ENCODE results near the gene CAPN12. TPM values are rescaled to one million over a fixed set of nuclear protein-coding genes. Genes with fewer than 3 reads are reported as not detected.
A peak's percentile ranks its signal among the peaks of the same experiment; 100 is the strongest.

Gene CAPN12
- total and polyA plus RNA-seq, 2 of the 8 experiments (the other 6 are each of a cell fraction or from before 2014, with no cell fraction given), result 8.8 to 20.0 TPM

DNA sequence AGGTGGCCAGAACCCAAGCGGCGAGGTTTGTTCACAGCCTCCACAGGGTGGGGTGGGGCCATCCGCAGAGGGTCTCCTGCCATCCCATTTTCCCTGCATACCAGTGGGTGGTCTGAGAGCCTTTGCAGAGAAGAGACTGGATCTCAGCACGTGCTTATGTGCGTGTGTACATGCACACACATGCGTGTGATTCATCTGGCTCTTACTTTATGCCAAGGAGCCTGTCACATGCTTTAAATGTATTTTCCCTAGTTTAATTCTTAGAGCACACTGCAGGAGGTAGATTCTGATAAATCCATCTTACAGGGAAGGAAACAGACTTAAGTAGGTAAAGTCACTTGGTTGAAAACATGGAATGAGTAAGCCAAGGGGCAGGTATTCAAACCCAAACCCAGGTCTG is 47.1 kb downstream of the CAPN12 start:
- FAIRE-seq (no peak), DNase-seq (ENCODE audit: low read depth in 1 of 2, low spot score in 2 of 2) (no peak)
- no peak overlapping the region for H4K5ac ChIP-seq (ENCODE audit: insufficient read length, low read depth, low read length)
- H4K20me1 ChIP-seq (replicated peaks in 1 of 2; ENCODE audit: control insufficient read depth in 1 of 2, insufficient read depth in 2 of 2, low read length in 2 of 2), result peaks cover 14 to 29% of the 10 kb centered on the region in 2 experiments
- H3K4ac ChIP-seq (replicated peaks; ENCODE audit: insufficient read length, low read depth, low read length), result no peak overlapping the region
- no peak overlapping the region for H3K23ac ChIP-seq (ENCODE audit: insufficient read length)
- H4K8ac ChIP-seq (ENCODE audit: extremely low read depth, insufficient read depth, low read length), result peak overlapping the region; percentile 11
- H3K27ac ChIP-seq (ENCODE audit: low read depth, low read length), result no peak overlapping the region
- H3K18ac ChIP-seq (ENCODE audit: extremely low read depth, low read length), result no peak overlapping the region
- 93% methylated on average over 6 of the region's 6 CpGs; no CpG with 5 or more reads in 1 of the 2 experiments for WGBS, 2 experiments (ENCODE audit: extremely low coverage in 1 of 2, insufficient coverage in 1 of 2, insufficient read length in 1 of 2, insufficient replicate concordance in 2 of 2, low coverage in 1 of 2, low lambda C conversion rate in 2 of 2, missing lambda C conversion rate in 1 of 2)
- peaks cover 3 to 31% (median 20%) of the 10 kb centered on the region in 4 experiments for H3K4me1 ChIP-seq (replicated peaks in 1 of 4; ENCODE audit: control insufficient read depth in 3 of 4, insufficient read depth in 4 of 4, low read length in 3 of 4)
- no peak overlapping the region for H2AFZ ChIP-seq (ENCODE audit: low read length)
- peak overlapping the region; percentile 64 for H2BK5ac ChIP-seq (ENCODE audit: low read depth, low read length)
- no peak overlapping the region for H3K56ac ChIP-seq (replicated peaks; ENCODE audit: insufficient read length, low read depth, low read length)
- no peak overlapping the region for H2BK12ac ChIP-seq (ENCODE audit: low read depth, low read length)
- no peak for TF ChIP-seq TAF7 (optimal IDR thresholded peaks at IDR 0.05; ENCODE audit: borderline replicate concordance, low read depth, low read length)
- no peak for TF ChIP-seq RBBP5 (IDR thresholded peaks at IDR 0.05; ENCODE audit: borderline replicate concordance, low read depth, low read length)
- no peak for TF ChIP-seq NRF1 (IDR thresholded peaks at IDR 0.05; ENCODE audit: low read depth, low read length)
- TF ChIP-seq JUN (IDR thresholded peaks at IDR 0.05; ENCODE audit: low read depth, low read length), result no peak
- TF ChIP-seq HDAC2 (IDR thresholded peaks at IDR 0.05; ENCODE audit: borderline replicate concordance in 1 of 2, low read depth in 2 of 2, low read length in 2 of 2), result no peak
- no peak for TF ChIP-seq TAF1 (IDR thresholded peaks at IDR 0.05; ENCODE audit: low read depth, low read length)
- TF ChIP-seq EGR1 (IDR thresholded peaks at IDR 0.05; ENCODE audit: borderline replicate concordance, low read depth, low read length), result no peak
- TF ChIP-seq, protein P1, sequence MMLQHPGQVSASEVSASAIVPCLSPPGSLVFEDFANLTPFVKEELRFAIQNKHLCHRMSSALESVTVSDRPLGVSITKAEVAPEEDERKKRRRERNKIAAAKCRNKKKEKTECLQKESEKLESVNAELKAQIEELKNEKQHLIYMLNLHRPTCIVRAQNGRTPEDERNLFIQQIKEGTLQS (IDR thresholded peaks at IDR 0.05; ENCODE audit: insufficient read depth, low read depth, low read length), result no peak
- no peak for TF ChIP-seq FOSL1 (IDR thresholded peaks at IDR 0.05; ENCODE audit: insufficient read depth, low read depth, low read length)
- TF ChIP-seq CEBPB (IDR thresholded peaks at IDR 0.05; ENCODE audit: low read depth, low read length), result no peak
- TF ChIP-seq POLR2AphosphoS5 (IDR thresholded peaks at IDR 0.05; ENCODE audit: low read depth, low read length), result no peak
- TF ChIP-seq BRCA1 (IDR thresholded peaks at IDR 0.05; ENCODE audit: low read depth, low read length), result no peak
- TF ChIP-seq EZH2 (IDR thresholded peaks at IDR 0.05; ENCODE audit: low read depth, low read length, severe bottlenecking), result no peak
- H2BK120ac ChIP-seq (replicated peaks; ENCODE audit: low read depth, low read length), result no peak overlapping the region
- H3K9ac ChIP-seq (replicated peaks in 1 of 4; ENCODE audit: extremely low read depth in 1 of 4, low read depth in 3 of 4, low read length in 3 of 4), result no peak overlapping the region
- peaks cover 39% of the 10 kb centered on the region for H3K79me1 ChIP-seq (ENCODE audit: low read depth, low read length)
- no peaks in the 10 kb centered on the region; a peak in 1 of 7 replicates for H3K27me3 ChIP-seq (replicated peaks in 1 of 4; ENCODE audit: control insufficient read depth in 3 of 4, extremely low read depth in 1 of 4, insufficient read depth in 3 of 4, low read length in 3 of 4)
- H3K36me3 ChIP-seq (ENCODE audit: control insufficient read depth in 2 of 4, insufficient read depth in 4 of 4, low read length in 3 of 4), result peaks cover 6 to 22% (median 12%) of the 10 kb centered on the region in 4 experiments; a peak in 5 of 8 replicates
- H3K4me2 ChIP-seq (ENCODE audit: insufficient read depth in 1 of 2, low read depth in 2 of 2, low read length in 2 of 2), result no peak overlapping the region
- no peaks in the 10 kb centered on the region for H3K23me2 ChIP-seq (ENCODE audit: low read depth, low read length)
- H2AK5ac ChIP-seq (ENCODE audit: low read depth, low read length), result no peak overlapping the region
- CTCF ChIA-PET (ENCODE audit: partially characterized antibody), result interaction anchor here (0.7 to 3.5 kb wide), 2 partner anchors 11 to 189 kb away, joined by 3 to 8 read pairs; no protein-coding TSS in a partner anchor
- POLR2A ChIA-PET (ENCODE audit: partially characterized antibody), result interaction anchor here (1.4 to 23.4 kb wide), 3 partner anchors 11 to 50 kb away, joined by 3 to 495 read pairs (median 15); partner anchors contain the start of gene ACTN4
- H2BK20ac ChIP-seq (ENCODE audit: low read length), result no peak overlapping the region
- peaks cover under 1 to 73% of the 10 kb centered on the region in 2 experiments; a peak in 2 of 4 replicates for H3K79me2 ChIP-seq (ENCODE audit: control insufficient read depth in 1 of 2, insufficient read depth in 2 of 2, low read length in 2 of 2)
- no peak overlapping the region for H3K14ac ChIP-seq (ENCODE audit: insufficient read length)
- no peaks in the 10 kb centered on the region for H3K9me3 ChIP-seq (ENCODE audit: insufficient read depth in 2 of 2, low read depth in 1 of 2, low read length in 1 of 2)
- no peak overlapping the region for H4K91ac ChIP-seq (replicated peaks; ENCODE audit: insufficient read length, low read length)
- H2BK15ac ChIP-seq (ENCODE audit: low read length), result no peak overlapping the region
- H3K4me3 ChIP-seq (ENCODE audit: extremely low read depth in 1 of 4, insufficient read depth in 2 of 4, low read depth in 3 of 4, low read length in 4 of 4), result no peak overlapping the region
